Brain microvascular endothelial cell (primary cell): ENCODE results near the gene OPN3.

ENCODE experiments used
- DNase-seq: peaks from one replicate; pipeline ENCODE4 v3.0.0-alpha.2; 2020
- H3K27ac ChIP-seq: fragments of 250-450 bp; sonication (Bioruptor Pico); 2 replicates; pipeline ENCODE4 v1.5.1; 2020; ENCODE audit warnings: mild to moderate bottlenecking, moderate library complexity
- H3K27me3 ChIP-seq: fragments of 250-450 bp; sonication (Bioruptor Pico); replicated peaks from 2 replicates; pipeline ENCODE4 v1.5.1; 2020; ENCODE audit warnings: mild to moderate bottlenecking
- H3K36me3 ChIP-seq: fragments of 250-450 bp; sonication (Bioruptor Pico); replicated peaks from 2 replicates; pipeline ENCODE4 v1.5.1; 2020; ENCODE audit warnings: mild to moderate bottlenecking
- H3K4me3 ChIP-seq: 2 replicates; pipeline ENCODE4 v1.5.1; 2011; ENCODE audit warnings: low read depth, mild to moderate bottlenecking, control low read depth, low read length, moderate library complexity
- CTCF ChIP-seq: IDR thresholded peaks from 2 replicates; pipeline ENCODE4 v1.5.1; 2011; ENCODE audit warnings: low read depth, mild to moderate bottlenecking, moderate library complexity, low read length, control low read depth, inconsistent platforms; ENCODE audit errors: missing control alignments
- in situ Hi-C: cut with HindIII; loops from 2 replicates; pipeline ENCODE4 v1.10.0; 2017; ENCODE audit warnings: low sequenced_read_pairs, low pct_ligation_motif_present

OPN3 gene

GRCh38 chr1:241638099-241638682 lies 2.0 kb downstream of the OPN3 start:
- no peak overlapping the region for H3K27ac ChIP-seq
- peaks cover 12% of the 10 kb centered on the region for H3K36me3 ChIP-seq
- in situ Hi-C loops: no loop called here
- TF ChIP-seq CTCF: no peak
- H3K4me3 ChIP-seq: peak overlapping the region; percentile 27
- DNase-seq: no peak
- H3K27me3 ChIP-seq: no peaks in the 10 kb centered on the region

- in situ Hi-C loops: no loop called here
- H3K4me3 ChIP-seq: no peak overlapping the region
Observed at GRCh38 chr1:241637604-241638003, 2.6 kb downstream of the OPN3 start.

GRCh38 chr1:241637046-241637590 lies 3.1 kb downstream of the OPN3 start:
- no peak for TF ChIP-seq CTCF
- Histone ChIP-seq H3K27me3 (no peaks in the 10 kb centered on the region), H3K27ac (no peak overlapping the region), H3K4me3 (no peak overlapping the region), H3K36me3 (peaks cover 12% of the 10 kb centered on the region)
- in situ Hi-C loops: no loop called here
- no peak for DNase-seq

More at GRCh38 chr1:241637604-241638003, 2.6 kb downstream of the OPN3 start:
- H3K27ac ChIP-seq: no peak overlapping the region
- no peak for DNase-seq
- H3K36me3 ChIP-seq: peaks cover 12% of the 10 kb centered on the region
- no peaks in the 10 kb centered on the region for H3K27me3 ChIP-seq
- TF ChIP-seq CTCF: no peak

GRCh38 chr1:241636291-241636690 lies 3.9 kb downstream of the OPN3 start:
- TF ChIP-seq CTCF: no peak
- in situ Hi-C loops: no loop called here
- Histone ChIP-seq H3K36me3 (peaks cover 12% of the 10 kb centered on the region), H3K27ac (no peak overlapping the region), H3K4me3 (no peak overlapping the region), H3K27me3 (no peaks in the 10 kb centered on the region)
- DNase-seq: no peak

- no peak for DNase-seq
Observed at GRCh38 chr1:241635556-241636152, 4.5 kb downstream of the OPN3 start.

More at GRCh38 chr1:241635556-241636152, 4.5 kb downstream of the OPN3 start:
- Histone ChIP-seq H3K27me3 (no peaks in the 10 kb centered on the region), H3K36me3 (peaks cover 12% of the 10 kb centered on the region), H3K4me3 (no peak overlapping the region), H3K27ac (no peak overlapping the region)
- in situ Hi-C loops: no loop called here
- TF ChIP-seq CTCF: no peak
